NCI-H2081 treated with DMSO at 0.1 percent for 48 hours (cell line): Measurements from ENCODE around the gene RASA3.

Experiments used
- DNase-seq: peaks from one replicate; lab custom pipeline; 2025; lab: John Stamatoyannopoulos, UW

The RASA3 gene

GRCh38 chr13:114067381-114067885 is 65.0 kb downstream of the RASA3 start:
- DNase-seq, result no peak

DNA sequence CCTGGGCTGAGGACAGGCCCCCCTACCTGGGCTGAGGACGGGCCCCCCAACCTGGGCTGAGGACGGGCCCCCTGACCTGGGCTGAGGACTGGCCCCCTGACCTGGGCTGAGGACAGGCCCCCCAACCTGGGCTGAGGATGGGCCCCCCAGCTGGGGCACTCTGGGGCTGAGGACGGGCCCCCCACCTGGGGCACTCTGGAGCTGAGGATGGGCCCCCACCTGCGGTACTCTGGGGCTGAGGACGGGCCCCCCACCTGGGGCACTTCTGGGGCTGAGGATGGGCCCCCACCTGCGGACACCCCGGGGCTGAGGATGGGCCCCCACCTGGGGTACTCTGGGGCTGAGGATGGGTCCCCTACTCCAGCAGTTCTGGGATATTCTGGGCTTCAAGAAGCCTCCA is 65.5 kb downstream of the RASA3 start:
- DNase-seq, result no peak

GRCh38 chr13:114065926-114066774 is 66.3 kb downstream of the RASA3 start:
- no peak for DNase-seq

DNA sequence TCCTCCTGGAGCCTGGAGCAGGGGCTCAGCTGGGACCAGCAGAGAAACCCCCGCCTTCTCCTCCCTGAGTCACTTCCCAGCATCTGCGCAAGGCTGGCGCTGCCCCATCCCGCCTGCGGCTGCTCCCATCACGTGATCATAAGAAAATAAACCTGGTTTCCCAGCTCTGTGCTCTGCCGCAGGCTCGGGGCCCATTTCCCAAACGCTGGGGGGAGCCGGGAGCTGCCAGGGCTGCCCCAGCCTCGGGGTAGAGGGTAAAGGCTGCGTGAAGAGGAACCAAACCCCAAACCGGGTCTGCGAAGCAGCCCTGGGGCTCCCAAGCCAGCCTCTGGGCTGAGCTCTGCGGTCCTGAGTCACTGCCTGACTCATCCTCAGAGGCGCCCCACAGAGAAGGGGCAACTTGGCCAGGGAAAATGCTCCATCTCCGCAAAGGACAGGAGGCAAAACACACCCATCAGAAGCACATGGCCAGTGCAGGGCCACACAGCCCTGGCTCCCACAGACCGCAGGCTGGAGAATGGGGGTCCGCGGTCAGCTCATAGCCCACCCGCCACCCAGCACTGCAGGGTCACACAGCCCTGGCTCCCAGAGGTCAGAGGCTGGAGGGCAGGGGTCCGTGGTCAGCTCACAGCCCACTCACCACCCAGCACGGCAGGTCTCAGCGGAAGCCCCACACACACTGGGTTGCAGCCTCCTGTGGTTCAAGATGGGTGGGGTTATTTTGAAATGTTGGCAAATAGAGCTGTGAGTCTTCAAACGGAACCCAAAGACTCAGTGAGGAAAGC is 67.1 kb downstream of the RASA3 start:
- no peak for DNase-seq

DNA sequence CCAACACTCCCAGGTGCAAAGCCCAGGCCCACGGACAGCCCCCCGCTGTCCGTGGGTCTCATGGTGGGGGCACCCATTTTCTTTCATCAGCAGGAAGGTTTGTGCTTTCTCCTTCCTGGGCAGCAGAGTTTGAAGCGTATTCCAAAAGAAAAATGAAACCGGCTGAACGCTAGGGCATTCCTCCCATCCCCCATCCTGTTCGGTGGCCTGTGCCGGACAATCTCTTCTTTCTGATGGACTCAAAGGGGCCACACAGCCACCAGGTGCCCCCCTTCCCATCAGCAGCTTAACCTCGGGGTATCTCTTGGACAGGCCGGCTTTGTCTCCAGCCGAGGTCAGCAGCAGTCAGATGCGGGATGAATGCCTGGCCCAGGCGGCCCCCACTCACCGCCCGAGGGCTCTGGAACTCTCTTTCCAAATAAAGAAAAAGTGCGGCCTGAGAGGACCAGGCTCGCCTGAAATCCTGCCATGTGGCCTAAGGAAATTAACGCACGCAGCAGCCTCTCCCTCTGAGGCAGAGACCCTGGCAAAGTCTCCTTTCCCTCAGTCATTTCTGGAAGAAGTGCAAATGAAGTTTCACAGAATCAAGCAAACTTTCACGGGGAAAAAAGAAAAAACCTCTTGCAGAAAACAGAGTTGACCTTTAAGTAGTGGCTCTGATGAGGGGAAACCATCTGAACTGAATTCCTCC is 67.8 kb downstream of the RASA3 start:
- no peak for DNase-seq

DNA sequence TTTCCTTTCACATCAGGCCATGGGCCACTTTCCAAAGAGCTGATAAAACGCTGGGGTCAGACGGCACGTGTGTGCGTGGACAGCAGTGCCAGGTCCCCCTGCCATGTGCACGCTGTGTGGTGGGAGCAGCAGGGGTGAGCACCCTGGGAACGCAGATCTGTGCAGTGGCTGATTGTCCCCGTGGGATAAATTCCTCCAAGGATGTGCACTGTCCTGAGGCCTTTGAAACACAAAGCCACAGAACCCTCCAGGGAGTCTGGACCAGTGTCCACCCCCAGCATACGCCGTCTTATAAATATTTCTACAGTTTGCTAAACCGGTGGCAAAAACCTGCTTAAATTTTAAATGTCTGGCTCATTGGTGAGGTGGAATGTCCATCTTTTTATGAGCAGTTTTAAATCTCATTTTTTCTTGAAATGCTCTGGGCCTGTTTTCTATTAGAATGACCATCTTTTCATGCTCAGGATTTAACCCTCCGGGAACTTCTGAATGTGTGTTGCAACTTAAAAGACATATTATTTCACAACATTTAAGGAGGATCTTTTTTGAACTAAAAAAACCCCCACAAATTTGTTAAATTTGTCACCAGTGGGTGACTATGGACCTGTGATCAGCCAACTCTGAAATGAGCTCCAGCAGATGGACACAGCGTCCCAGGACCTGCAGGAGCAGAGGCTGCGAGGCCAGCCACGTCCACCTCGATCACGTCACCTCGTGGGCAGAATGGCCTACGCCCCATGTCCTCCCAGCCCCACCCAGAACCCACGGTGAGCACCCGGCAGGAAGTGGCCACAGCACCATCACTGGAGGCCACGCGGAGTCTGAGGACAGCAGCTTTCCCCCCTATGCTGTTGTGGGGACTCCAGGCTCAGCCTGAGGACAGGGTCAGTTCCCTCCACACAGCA is 68.6 kb downstream of the RASA3 start:
- no peak for DNase-seq

DNA sequence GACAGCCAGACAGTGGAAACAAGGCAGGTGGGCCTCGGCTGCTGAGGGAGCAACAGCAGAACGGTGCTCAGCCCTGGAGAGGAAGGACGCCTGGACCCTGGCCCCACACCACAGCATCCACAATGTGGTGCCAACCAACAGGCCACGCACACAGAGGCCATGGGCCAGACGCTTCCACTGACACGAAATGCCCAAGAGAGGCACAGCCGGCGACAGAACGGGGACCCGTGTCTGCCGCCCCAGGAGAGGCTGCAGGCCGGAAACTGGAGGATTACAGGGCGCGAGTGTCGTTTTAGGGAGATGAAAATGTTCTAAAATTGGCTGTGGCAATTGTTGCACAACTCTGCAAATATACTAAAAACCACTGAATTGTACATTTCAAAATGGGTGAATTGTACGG is 69.7 kb downstream of the RASA3 start:
- DNase-seq, result no peak

- DNase-seq, result no peak
Observed at GRCh38 chr13:114062341-114062740, 70.1 kb downstream of the RASA3 start.

DNA sequence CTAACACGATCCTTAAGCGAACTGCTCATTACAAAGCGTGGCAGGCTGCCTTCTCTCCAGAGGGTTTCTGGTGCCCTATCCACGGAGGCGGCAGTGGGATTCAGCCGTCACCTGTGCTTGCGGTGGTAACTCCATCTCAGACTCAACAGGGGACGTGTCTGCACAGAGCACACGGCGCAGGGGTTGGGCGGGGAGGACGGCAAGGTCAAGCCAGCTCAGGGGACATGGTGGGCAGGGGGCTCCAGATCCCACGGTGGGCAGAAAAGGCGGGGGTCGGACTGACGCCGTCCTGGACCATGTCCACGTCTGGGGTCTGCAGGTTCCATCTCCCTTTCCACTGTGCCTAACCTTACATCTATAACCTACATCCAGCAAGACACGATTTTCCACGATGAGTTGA is 70.7 kb downstream of the RASA3 start:
- no peak for DNase-seq

GRCh38 chr13:114061047-114061446 is 71.4 kb downstream of the RASA3 start:
- no peak for DNase-seq

DNA sequence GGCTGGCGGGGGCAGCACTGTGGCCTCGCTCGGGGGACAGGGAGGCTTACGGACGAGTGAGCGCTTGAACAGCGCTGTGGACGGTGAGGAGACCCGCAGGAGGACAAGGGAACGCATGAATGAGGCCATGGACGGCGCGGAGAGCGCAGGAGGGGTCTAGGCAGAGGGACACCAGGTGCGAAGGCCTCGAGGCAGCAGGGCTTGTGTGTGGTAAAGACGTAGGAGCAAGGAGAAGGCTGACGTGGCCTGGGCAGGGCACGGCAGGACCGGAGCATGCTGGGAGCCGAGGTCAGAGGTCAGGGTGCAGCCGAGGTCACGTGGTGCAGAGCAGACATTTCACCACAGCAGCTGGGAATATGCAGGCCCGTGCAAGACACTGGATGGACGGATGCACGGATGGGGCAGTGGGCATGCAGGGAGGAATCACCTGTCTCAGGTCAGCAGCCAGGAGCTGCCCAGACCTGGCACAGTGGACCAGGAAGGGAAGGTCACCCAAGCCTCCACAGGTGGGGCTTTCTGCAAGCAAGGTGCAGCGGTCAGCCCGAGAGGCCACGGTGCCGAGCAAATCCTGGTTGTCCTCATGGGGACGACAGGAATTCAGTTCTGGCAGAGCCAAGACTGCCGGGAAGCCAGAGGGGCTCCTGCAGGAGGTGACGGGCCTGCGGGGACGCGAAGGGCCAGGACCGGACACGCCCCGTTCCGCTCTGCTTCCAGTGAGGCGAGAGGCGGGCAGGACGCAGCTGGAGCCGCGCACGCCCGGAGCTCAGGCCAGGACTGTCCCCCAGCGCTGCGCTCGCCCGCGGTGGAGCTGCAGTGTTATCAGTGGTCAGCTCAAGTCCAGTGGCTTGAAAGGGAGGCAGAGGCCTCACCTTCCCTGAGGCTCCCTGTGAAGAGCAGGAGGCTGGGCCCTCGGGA is 72.2 kb downstream of the RASA3 start:
- no peak for DNase-seq

GRCh38 chr13:114059428-114059827 is 73.0 kb downstream of the RASA3 start:
- no peak for DNase-seq

- DNase-seq, result no peak
Observed at GRCh38 chr13:114058051-114058867, 74.2 kb downstream of the RASA3 start.

DNA sequence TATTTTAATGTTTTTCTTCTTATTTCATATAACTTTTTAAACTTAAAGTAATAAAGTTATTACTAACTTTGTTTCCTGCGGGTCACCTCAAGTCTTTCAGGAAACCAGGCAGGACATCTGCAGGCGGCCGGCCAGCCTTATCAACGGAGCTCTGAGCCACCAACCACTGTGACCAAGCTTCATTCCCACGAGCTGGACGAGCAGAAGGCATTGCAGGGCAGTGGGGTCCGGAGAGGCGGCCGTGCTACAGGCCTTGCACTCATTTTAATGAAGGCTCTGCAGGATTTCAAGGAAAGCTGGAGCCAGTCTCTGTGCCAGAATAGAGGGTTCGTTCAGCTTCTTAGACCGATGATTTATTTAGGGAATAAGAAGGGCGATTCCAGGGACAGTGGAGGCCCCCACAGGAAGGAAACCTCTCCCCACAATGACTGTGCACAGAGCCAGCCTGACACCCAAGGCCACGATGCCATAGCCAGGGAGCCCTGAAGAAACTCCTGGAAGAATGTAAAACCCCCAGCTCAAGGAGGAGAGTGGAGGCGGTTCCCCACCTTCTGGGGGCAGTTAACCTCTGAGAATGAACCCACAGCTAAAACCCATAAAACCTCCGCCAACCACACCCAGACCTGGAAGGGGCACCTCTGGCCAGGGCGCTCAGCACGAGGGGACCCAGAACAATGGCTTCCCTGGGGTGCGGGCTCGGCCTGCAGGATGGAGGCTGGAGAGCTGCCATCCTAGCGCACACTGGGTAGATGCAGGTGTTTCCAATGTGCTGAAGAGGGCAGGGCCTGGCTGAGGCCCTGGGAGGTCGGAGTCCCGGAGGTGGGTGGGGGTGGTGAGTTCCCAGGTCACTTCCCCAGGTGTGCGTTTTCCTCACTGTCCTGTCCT is 75.0 kb downstream of the RASA3 start:
- no peak for DNase-seq

DNA sequence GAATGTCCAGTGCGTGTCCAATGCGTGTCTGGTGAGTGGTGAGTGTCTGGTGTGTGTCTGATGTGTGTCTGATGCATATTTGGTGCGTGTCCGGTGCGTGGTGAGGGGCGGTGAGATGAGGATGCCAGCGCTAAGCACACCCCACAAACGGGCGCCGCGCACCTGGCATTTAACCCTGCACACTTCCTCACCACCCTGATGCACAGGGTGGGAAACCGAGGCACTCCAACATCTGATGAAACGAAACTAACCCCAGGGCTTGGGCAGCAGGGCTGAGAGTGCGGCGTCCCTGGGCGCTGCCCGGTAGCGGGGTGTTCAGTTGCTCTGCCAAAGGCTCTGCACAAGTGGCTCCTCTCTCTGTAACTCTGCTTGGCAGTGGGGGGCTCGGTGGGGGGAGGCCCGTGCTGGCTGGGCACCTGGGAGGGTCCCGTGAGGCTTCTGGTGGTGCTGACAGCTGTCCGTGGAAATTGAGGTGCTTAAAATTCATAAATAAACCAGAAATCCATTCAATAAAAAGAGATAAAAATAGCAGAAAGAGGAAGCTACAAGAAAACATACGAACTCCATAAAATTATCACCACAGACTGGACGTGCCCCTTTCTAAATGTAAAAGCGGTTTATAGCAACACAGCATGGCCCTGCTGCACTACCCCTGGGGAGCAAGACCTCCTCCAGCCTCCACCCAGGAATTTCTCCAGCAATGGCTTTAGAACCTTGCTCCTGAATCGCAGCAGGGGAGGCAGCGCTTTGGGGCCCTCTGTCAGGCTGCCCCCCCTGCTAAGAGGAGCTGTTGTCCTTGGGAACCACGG is 76.0 kb downstream of the RASA3 start:
- DNase-seq, result no peak

- DNase-seq, result no peak
Observed at GRCh38 chr13:114055766-114056165, 76.7 kb downstream of the RASA3 start.

DNA sequence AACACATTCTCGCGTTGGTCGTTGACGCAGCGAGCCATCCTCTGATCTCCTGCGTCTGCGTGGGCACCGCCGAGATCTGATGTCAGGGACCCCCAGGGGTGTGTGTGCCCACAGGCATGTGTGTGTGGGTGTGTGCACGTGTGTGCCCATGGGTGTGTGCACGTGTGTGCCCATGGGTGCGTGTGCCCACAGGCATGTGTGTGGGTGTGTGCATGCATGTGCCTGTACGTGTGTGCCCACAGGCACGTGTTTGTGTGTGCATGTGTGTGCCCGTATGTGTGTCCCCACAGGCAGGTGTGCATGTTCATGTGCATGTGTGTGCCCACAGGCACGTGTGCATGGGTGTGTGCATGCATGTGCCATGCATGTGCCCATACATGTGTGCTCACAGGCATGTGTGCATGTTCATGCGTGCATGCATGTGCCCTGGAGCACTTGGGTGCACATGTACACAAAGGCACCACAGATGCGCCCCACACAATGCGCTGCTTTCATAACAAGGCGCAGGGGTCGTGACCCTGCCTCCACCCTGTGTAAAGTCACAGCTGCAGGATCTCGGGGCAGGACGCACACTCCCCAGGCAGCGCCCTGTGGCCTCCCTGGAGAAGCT is 77.5 kb downstream of the RASA3 start:
- no peak for DNase-seq
